Sigmoid colon (tissue), 7 donors: Measurements from ENCODE around the gene PSMD11. TPM values are rescaled to one million over a fixed set of nuclear protein-coding genes. Genes with fewer than 3 reads are reported as not detected.
A peak's percentile ranks its signal among the peaks of the same experiment; 100 is the strongest.

ENCODE experiments used
- DNase-seq: peaks from one replicate; pipeline ENCODE4 v3.0.0-alpha.2; 2019
- H3K27ac ChIP-seq, 4 donors: fragments of 200-600 bp; sonication (generic); one replicate each; pipeline ENCODE4 v1.5.1; 2016 to 2019; ENCODE audit warnings: mild to moderate bottlenecking in 1 of 4
- H3K27me3 ChIP-seq, 3 donors: fragments of 200-600 bp; sonication (generic); one replicate each; pipeline ENCODE4 v1.5.1; 2019; ENCODE audit warnings: mild to moderate bottlenecking in 1 of 3
- H3K36me3 ChIP-seq, 4 donors: fragments of 200-600 bp; sonication (generic); one replicate each; pipeline ENCODE4 v1.5.1; 2016 to 2019
- H3K4me1 ChIP-seq, 4 donors: fragments of 200-600 bp; sonication (generic); one replicate each; pipeline ENCODE4 v1.5.1; 2017 to 2019
- H3K4me3 ChIP-seq, 4 donors: fragments of 200-600 bp; sonication (generic); one replicate each; pipeline ENCODE4 v1.5.1; 2017 to 2019; ENCODE audit warnings: mild to moderate bottlenecking in 2 of 4, moderate library complexity in 1 of 4
- H3K9me3 ChIP-seq, 4 donors: fragments of 200-600 bp in 3 of 4; sonication (generic) in 3 of 4; one replicate each; pipeline versions ENCODE4 v1.5.1 to v1.6.1; 2013 to 2019
- EP300 ChIP-seq, 4 donors: sonication (generic); formaldehyde crosslinking; IDR thresholded peaks; one replicate each; pipeline ENCODE4 v1.6.1; 2017; ENCODE audit warnings: antibody characterized with exemption in 4 of 4
- POLR2A ChIP-seq, 2 donors: fragments of 450-650 bp; IDR thresholded peaks; one replicate each; pipeline ENCODE4 v1.6.1; 2016; ENCODE audit warnings: antibody characterized with exemption in 2 of 2, mild to moderate bottlenecking in 2 of 2, moderate library complexity in 2 of 2
- POLR2AphosphoS5 ChIP-seq, 4 donors: sonication (generic); formaldehyde crosslinking; IDR thresholded peaks; one replicate each; pipeline ENCODE4 v1.6.1; 2017; ENCODE audit warnings: antibody characterized with exemption in 4 of 4
- WGBS, 2 donors: extraction: QIAGEN DNeasy Blood & Tissue Kit; methylation state at CpG; one replicate each; pipeline ENCODE4 v1.1.7; 2013; 5-methylcytosine and 5-hydroxymethylcytosine counted together
- intact Hi-C: fragments of 100-400 bp; cut with DNase I; formaldehyde crosslinking; loops from one replicate; pipeline ENCODE4 v1.15.1; 2023
- polyA plus RNA-seq, 3 donors: library from polyadenylated mRNA; stranded (reverse); fragments of 200-250 nt; gene quantifications; one replicate each; pipeline ENCODE4 v1.2.3, GENCODE V29; 2013
- total RNA-seq, 4 donors: library from RNA; depleted of rRNA; stranded (reverse); fragments of >200 nt; gene quantifications; one replicate each; pipeline ENCODE4 v1.1.0, GENCODE V29; 2016
- TF ChIP-seq, protein P1 (sequence below), 4 experiments: fragments of 450-650 bp in 3 of 4; fragments of 200-600 bp in 1 of 4; IDR thresholded peaks; one replicate each; pipeline ENCODE4 v1.5.1; 2016 to 2019; ENCODE audit warnings: antibody characterized with exemption in 4 of 4, mild to moderate bottlenecking in 3 of 4, moderate library complexity in 2 of 4
- donor health status: healthy with polysubstance abuse.
- donor health status: Bipolar disorder and iron deficiency.
- donor health status: healthy.

Gene PSMD11
- total and polyA plus RNA-seq, 7 donors: 42.0 to 71.7 (median 43.9) TPM

DNA sequence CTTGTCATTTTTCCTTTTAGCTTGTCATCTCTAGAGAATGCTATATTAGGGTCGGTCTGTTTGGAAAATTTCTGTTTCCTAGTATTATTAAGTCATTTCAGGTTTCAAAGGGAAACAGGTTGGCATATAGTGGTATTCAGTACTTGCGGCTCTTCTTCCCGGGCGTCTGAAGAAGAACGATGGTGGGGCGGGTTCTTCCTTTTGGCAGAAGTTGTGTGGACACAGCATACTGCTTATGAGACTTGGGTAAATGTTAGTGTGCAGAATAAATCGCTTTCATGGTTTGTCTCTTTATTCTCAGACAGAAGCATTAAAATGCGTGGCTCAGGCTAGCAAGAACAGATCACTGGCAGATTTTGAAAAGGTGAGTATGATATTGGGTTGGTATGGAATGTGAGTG lies 32.9 kb downstream of the PSMD11 start:
- peaks cover 35 to 99% (median 76%) of the 10 kb centered on the region in 4 donors for H3K36me3 ChIP-seq
- 92 to 95% methylated on average over 8 of the region's 8 CpGs for WGBS, 2 donors
- H3K27ac ChIP-seq: no peak overlapping the region
- DNase-seq: no peak
- intact Hi-C loops: no loop called here
- no peaks in the 10 kb centered on the region for H3K4me1 ChIP-seq
- no peak overlapping the region for H3K4me3 ChIP-seq
- no peaks in the 10 kb centered on the region for H3K9me3 ChIP-seq
- H3K27me3 ChIP-seq: no peaks in the 10 kb centered on the region
- TF ChIP-seq POLR2A (IDR thresholded peaks at IDR 0.05): no peak
- TF ChIP-seq POLR2AphosphoS5 (IDR thresholded peaks at IDR 0.05): no peak
- TF ChIP-seq, protein P1, sequence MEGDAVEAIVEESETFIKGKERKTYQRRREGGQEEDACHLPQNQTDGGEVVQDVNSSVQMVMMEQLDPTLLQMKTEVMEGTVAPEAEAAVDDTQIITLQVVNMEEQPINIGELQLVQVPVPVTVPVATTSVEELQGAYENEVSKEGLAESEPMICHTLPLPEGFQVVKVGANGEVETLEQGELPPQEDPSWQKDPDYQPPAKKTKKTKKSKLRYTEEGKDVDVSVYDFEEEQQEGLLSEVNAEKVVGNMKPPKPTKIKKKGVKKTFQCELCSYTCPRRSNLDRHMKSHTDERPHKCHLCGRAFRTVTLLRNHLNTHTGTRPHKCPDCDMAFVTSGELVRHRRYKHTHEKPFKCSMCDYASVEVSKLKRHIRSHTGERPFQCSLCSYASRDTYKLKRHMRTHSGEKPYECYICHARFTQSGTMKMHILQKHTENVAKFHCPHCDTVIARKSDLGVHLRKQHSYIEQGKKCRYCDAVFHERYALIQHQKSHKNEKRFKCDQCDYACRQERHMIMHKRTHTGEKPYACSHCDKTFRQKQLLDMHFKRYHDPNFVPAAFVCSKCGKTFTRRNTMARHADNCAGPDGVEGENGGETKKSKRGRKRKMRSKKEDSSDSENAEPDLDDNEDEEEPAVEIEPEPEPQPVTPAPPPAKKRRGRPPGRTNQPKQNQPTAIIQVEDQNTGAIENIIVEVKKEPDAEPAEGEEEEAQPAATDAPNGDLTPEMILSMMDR (IDR thresholded peaks at IDR 0.05): no peak
- TF ChIP-seq EP300 (IDR thresholded peaks at IDR 0.05): no peak

- no peak for TF ChIP-seq POLR2AphosphoS5 (IDR thresholded peaks at IDR 0.05)
- TF ChIP-seq POLR2A (IDR thresholded peaks at IDR 0.05): no peak
- no peak for TF ChIP-seq EP300 (IDR thresholded peaks at IDR 0.05)
- TF ChIP-seq, protein P1 (IDR thresholded peaks at IDR 0.05): no peak
- WGBS, 2 donors: 93% methylated on average over 5 of the region's 5 CpGs
These were observed 34.8 kb downstream of the PSMD11 start for GRCh38 chr17:32479074-32479617.

DNA sequence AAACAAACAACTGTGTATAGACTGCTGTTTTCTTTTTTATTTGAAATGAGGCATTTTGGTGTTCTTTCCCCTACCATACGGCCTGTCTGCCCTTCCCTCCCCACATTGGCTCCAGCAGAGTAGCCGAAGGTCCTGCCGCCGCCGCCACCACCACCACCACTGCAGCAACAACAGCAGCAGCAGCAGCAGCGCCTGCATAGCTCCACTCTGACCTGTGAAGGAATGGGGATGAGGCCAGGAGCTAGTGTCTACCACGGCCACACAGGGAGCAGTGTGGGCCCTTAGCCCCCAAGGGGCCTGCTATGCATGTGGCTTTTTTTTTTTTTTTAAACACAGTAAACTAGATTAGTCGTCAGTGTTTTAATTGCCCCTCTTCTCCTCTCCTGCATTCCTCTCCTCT lies 36.9 kb downstream of the PSMD11 start:
- no peaks in the 10 kb centered on the region for H3K9me3 ChIP-seq
- no peak for TF ChIP-seq POLR2AphosphoS5 (IDR thresholded peaks at IDR 0.05)
- TF ChIP-seq EP300 (IDR thresholded peaks at IDR 0.05): no peak
- no peaks in the 10 kb centered on the region for H3K27me3 ChIP-seq
- H3K27ac ChIP-seq: no peak overlapping the region
- 85 to 91% methylated on average over 8 of the region's 8 CpGs for WGBS, 2 donors
- peaks cover 0 to 19% (median 17%) of the 10 kb centered on the region in 4 donors for H3K4me1 ChIP-seq
- peaks cover 31 to 59% (median 47%) of the 10 kb centered on the region in 4 donors for H3K36me3 ChIP-seq
- intact Hi-C loops: loop anchor here (10.0 kb wide), 1 partner anchor 394 kb away; the partner anchor contains the start of gene MYO1D
- DNase-seq: peak; percentile 40
- no peak overlapping the region for H3K4me3 ChIP-seq

More at GRCh38 chr17:32479074-32479617, 34.8 kb downstream of the PSMD11 start:
- H3K4me3 ChIP-seq: no peak overlapping the region
- peaks cover 35 to 80% (median 66%) of the 10 kb centered on the region in 4 donors for H3K36me3 ChIP-seq
- no peaks in the 10 kb centered on the region for H3K27me3 ChIP-seq
- peaks cover 0 to 11% (median 10%) of the 10 kb centered on the region in 4 donors for H3K4me1 ChIP-seq
- no peak overlapping the region for H3K27ac ChIP-seq
- no peak for DNase-seq
- intact Hi-C loops: no loop called here
- H3K9me3 ChIP-seq: no peaks in the 10 kb centered on the region

- TF ChIP-seq, protein P1 (IDR thresholded peaks at IDR 0.05): no peak
- TF ChIP-seq EP300 (IDR thresholded peaks at IDR 0.05): no peak
- TF ChIP-seq POLR2AphosphoS5 (IDR thresholded peaks at IDR 0.05): no peak
- no peak for TF ChIP-seq POLR2A (IDR thresholded peaks at IDR 0.05)
- H3K36me3 ChIP-seq: peaks cover 18 to 44% (median 32%) of the 10 kb centered on the region in 4 donors
- intact Hi-C loops: loop anchor here (10.0 kb wide), 1 partner anchor 392 kb away; the partner anchor contains the start of gene MYO1D
- WGBS, 2 donors: 73 to 78% methylated on average over 11 of the region's 11 CpGs
- H3K27me3 ChIP-seq: no peaks in the 10 kb centered on the region
- H3K9me3 ChIP-seq: no peaks in the 10 kb centered on the region
- H3K4me3 ChIP-seq: no peak overlapping the region
- DNase-seq: peak; percentile 28
- peaks cover 0 to 25% (median 24%) of the 10 kb centered on the region in 4 donors for H3K4me1 ChIP-seq
- H3K27ac ChIP-seq: peak overlapping the region; percentile 39 to 68 (median 52)
These were observed 38.4 kb downstream of the PSMD11 start for GRCh38 chr17:32482568-32483320.

- intact Hi-C loops: loop anchor here (10.0 kb wide), 1 partner anchor 391 kb away; the partner anchor contains the start of gene MYO1D
- WGBS, 2 donors: 39 to 48% methylated on average over 7 of the region's 7 CpGs
- Histone ChIP-seq H3K9me3 (no peaks in the 10 kb centered on the region), H3K27me3 (no peaks in the 10 kb centered on the region), H3K27ac (peak overlapping the region; percentile 39 to 68 (median 52)), H3K36me3 (peaks cover 18 to 36% (median 24%) of the 10 kb centered on the region in 4 donors), H3K4me3 (no peak overlapping the region), H3K4me1 (peaks cover 0 to 28% (median 25%) of the 10 kb centered on the region in 4 donors)
- DNase-seq: peak; percentile 81
- TF ChIP-seq, protein P1 (IDR thresholded peaks at IDR 0.05): peak; percentile 20 to 50 (median 36)
- TF ChIP-seq POLR2AphosphoS5 (IDR thresholded peaks at IDR 0.05): no peak
These were observed 39.2 kb downstream of the PSMD11 start for GRCh38 chr17:32483451-32484019.
